Ovary (tissue), 3 donors: ENCODE data around the gene TBCD.

Source experiments
- POLR2A ChIP-seq: fragments of 450-650 bp; IDR thresholded peaks from one replicate; pipeline ENCODE4 v1.6.1; 2017; ENCODE audit warnings: antibody characterized with exemption, mild to moderate bottlenecking, moderate library complexity
- TF ChIP-seq, protein P1 (sequence below), 3 donors: fragments of 450-650 bp in 2 of 3; fragments of 200-600 bp in 1 of 3; IDR thresholded peaks; one replicate each; pipeline versions ENCODE4 v1.5.1 to v1.8.0; 2016 to 2022; ENCODE audit warnings: antibody characterized with exemption in 3 of 3, mild to moderate bottlenecking in 1 of 3
- donor health status: DM: no; HTN: no; CAD: no.

DNA sequence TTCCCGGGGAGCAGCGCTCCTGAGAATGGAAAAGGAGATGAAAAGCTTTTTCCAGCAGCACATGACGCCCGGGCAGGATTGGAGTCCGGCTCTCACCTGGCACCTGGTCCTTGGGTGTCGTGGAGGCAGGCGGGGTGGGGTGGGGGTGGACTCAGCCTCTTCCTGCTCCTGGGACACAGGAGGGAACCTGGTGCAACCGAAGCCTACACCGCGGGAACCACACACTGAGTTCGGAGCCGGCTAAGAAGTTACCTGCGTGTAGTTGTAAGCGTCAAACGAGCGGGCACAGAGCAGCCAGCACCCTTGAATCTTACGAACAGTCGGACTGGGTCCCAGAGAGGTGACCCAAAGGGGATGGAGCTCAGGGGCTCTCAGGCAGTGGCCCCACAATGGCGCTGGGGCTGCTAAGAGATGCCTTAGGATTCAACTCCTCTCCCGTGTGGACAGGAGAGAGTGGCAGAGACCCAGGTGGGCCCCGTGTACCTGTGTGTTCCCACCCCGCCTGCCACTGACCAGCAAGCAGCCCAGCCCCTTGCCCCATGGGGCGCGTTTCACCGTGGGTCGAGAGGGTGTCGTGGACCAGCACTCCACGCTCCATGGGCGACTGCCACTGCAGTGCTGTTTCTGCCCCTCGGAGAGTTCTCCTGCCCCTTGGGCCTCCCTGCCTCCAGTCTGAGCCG lies 221.7 kb downstream of the TBCD start:
- TF ChIP-seq POLR2A, result no peak
- TF ChIP-seq, protein P1, sequence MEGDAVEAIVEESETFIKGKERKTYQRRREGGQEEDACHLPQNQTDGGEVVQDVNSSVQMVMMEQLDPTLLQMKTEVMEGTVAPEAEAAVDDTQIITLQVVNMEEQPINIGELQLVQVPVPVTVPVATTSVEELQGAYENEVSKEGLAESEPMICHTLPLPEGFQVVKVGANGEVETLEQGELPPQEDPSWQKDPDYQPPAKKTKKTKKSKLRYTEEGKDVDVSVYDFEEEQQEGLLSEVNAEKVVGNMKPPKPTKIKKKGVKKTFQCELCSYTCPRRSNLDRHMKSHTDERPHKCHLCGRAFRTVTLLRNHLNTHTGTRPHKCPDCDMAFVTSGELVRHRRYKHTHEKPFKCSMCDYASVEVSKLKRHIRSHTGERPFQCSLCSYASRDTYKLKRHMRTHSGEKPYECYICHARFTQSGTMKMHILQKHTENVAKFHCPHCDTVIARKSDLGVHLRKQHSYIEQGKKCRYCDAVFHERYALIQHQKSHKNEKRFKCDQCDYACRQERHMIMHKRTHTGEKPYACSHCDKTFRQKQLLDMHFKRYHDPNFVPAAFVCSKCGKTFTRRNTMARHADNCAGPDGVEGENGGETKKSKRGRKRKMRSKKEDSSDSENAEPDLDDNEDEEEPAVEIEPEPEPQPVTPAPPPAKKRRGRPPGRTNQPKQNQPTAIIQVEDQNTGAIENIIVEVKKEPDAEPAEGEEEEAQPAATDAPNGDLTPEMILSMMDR (IDR thresholded peaks at IDR 0.05), result no peak
